ENCODE results near the gene SPACA1.

The SPACA1 gene

GRCh38 chr6:88107241-88107640, 59.6 kb downstream of the SPACA1 start:
- no peak for DNase-seq

GRCh38 chr6:88111991-88112390, 64.3 kb downstream of the SPACA1 start:
- no peak for DNase-seq

GRCh38 chr6:88114838-88115237, 67.2 kb downstream of the SPACA1 start:
- DNase-seq: no peak

GRCh38 chr6:88115307-88115706, 67.7 kb downstream of the SPACA1 start:
- DNase-seq: no peak

- DNase-seq: no peak
Measured at GRCh38 chr6:88116276-88116675, 68.6 kb downstream of the SPACA1 start.

All from right hindlimb (tissue), 1 donor.